ENCODE measurements around the gene PADI2. TPM values are rescaled to one million over a fixed set of nuclear protein-coding genes. Genes with fewer than 3 reads are reported as not detected.

PADI2 gene
- total and polyA plus RNA-seq, 2 of the 8 experiments (the other 6 are each of a cell fraction or from before 2014, with no cell fraction given): 1.6 to 7.5 TPM

DNA sequence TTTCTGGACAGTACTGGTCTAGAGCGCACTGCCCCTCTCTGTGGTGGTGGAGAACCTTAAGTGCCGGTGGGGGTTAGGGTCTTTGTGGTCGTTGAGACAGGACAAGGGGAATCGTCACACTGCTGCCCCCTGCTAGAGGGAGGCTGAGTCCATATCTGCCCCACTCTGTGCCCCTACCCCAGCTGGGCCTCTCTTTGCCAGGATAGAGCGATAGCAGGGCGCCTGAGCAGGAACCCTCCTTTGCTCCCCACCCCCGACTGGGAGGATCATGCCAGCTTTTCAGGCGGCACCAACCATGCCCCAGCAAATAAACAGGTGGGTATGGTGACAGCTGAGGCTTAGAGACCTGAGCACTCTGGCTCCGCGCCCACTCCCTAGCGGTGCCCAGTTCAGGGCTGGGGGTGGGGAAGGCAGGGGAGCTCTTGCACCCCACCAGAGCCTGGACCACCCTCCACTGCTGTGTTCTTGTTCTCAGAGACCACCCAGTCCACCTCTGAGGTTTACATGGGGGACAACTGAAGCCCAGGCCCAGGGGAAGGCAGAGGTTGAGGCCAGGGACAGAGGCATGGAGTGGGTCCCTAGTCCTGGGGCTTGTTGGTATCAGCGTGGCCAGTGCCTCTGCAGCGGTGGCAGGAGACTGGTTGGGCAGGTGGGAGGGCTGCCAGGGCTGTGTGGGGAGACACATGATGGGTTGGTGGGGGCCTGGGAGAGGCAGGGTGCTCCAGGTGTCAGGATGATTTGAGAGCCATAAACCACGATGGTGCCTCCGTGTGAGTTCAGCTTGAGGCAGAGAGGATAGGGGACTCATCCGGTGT, 1.6 kb downstream of the PADI2 start:
- H3K14ac ChIP-seq (ENCODE audit: insufficient read length): no peak overlapping the region
- H2BK20ac ChIP-seq (ENCODE audit: low read length): no peak overlapping the region
- H3K36me3 ChIP-seq (ENCODE audit: control insufficient read depth in 2 of 4, insufficient read depth in 4 of 4, low read length in 3 of 4): no peaks in the 10 kb centered on the region
- H3K9me3 ChIP-seq (ENCODE audit: insufficient read depth in 2 of 2, low read depth in 1 of 2, low read length in 1 of 2): no peaks in the 10 kb centered on the region
- FAIRE-seq (no peak), DNase-seq (ENCODE audit: low read depth in 1 of 2, low spot score in 2 of 2) (no peak)
- no peaks in the 10 kb centered on the region for H3K79me2 ChIP-seq (ENCODE audit: control insufficient read depth in 1 of 2, insufficient read depth in 2 of 2, low read length in 2 of 2)
- H3K56ac ChIP-seq (replicated peaks; ENCODE audit: insufficient read length, low read depth, low read length): no peak overlapping the region
- H3K4ac ChIP-seq (replicated peaks; ENCODE audit: insufficient read length, low read depth, low read length): no peak overlapping the region
- H3K18ac ChIP-seq (ENCODE audit: extremely low read depth, low read length): no peak overlapping the region
- H3K27ac ChIP-seq (ENCODE audit: low read depth, low read length): no peak overlapping the region
- H4K20me1 ChIP-seq (replicated peaks in 1 of 2; ENCODE audit: control insufficient read depth in 1 of 2, insufficient read depth in 2 of 2, low read length in 2 of 2): peaks cover 0 to 6% of the 10 kb centered on the region in 2 experiments
- TF ChIP-seq YY1 (IDR thresholded peaks at IDR 0.05; ENCODE audit: low read depth, low read length) (no peak), SUZ12 (IDR thresholded peaks at IDR 0.05; ENCODE audit: low read length) (no peak), TAF1 (IDR thresholded peaks at IDR 0.05; ENCODE audit: low read depth, low read length) (no peak), CHD2 (IDR thresholded peaks at IDR 0.05; ENCODE audit: low read length) (no peak), CBX5 (IDR thresholded peaks at IDR 0.05; ENCODE audit: low read depth, low read length) (no peak), HDAC2 (IDR thresholded peaks at IDR 0.05; ENCODE audit: borderline replicate concordance in 1 of 2, low read depth in 2 of 2, low read length in 2 of 2) (no peak)
- TF ChIP-seq, protein P1, sequence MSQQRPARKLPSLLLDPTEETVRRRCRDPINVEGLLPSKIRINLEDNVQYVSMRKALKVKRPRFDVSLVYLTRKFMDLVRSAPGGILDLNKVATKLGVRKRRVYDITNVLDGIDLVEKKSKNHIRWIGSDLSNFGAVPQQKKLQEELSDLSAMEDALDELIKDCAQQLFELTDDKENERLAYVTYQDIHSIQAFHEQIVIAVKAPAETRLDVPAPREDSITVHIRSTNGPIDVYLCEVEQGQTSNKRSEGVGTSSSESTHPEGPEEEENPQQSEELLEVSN (IDR thresholded peaks at IDR 0.05): no peak
- H4K5ac ChIP-seq (ENCODE audit: insufficient read length, low read depth, low read length): no peak overlapping the region
- no peak overlapping the region for H2BK120ac ChIP-seq (replicated peaks; ENCODE audit: low read depth, low read length)
- H2AK5ac ChIP-seq (ENCODE audit: low read depth, low read length): no peak overlapping the region
- peaks cover 16% of the 10 kb centered on the region; the same call in 1 of the 2 replicates for H3K23me2 ChIP-seq (ENCODE audit: low read depth, low read length)
- peaks cover 0 to 17% (median 5%) of the 10 kb centered on the region in 4 experiments; a peak in 5 of 7 replicates for H3K4me1 ChIP-seq (replicated peaks in 1 of 4; ENCODE audit: control insufficient read depth in 3 of 4, insufficient read depth in 4 of 4, low read length in 3 of 4)
- H2BK12ac ChIP-seq (ENCODE audit: low read depth, low read length): 0 out of 2 replicates have a peak overlapping the region, but pooled peaks have one; percentile 39
- 0 out of 8 replicates have a peak overlapping the region, but pooled peaks of 1 of the 4 experiments have one; percentile 75 for H3K4me3 ChIP-seq (ENCODE audit: extremely low read depth in 1 of 4, insufficient read depth in 2 of 4, low read depth in 3 of 4, low read length in 4 of 4)
- CTCF ChIA-PET (ENCODE audit: partially characterized antibody): interaction anchor here (0.6 to 21.2 kb wide), 7 partner anchors 54 to 1278 kb away, joined by 3 to 339 read pairs (median 4); no protein-coding TSS in a partner anchor
- H3K4me2 ChIP-seq (ENCODE audit: insufficient read depth in 1 of 2, low read depth in 2 of 2, low read length in 2 of 2): peak overlapping the region in 1 of 2 experiments; percentile 98; a peak in 1 of 4 replicates
- H2AFZ ChIP-seq (ENCODE audit: low read length): no peak overlapping the region
- H2BK5ac ChIP-seq (ENCODE audit: low read depth, low read length): no peak overlapping the region
- WGBS, 2 experiments (ENCODE audit: extremely low coverage in 1 of 2, insufficient coverage in 1 of 2, insufficient read length in 1 of 2, insufficient replicate concordance in 2 of 2, low coverage in 1 of 2, low lambda C conversion rate in 2 of 2, missing lambda C conversion rate in 1 of 2): 79% methylated on average over 16 of the region's 16 CpGs; no CpG with 5 or more reads in 1 of the 2 experiments
- no peak overlapping the region for H4K91ac ChIP-seq (replicated peaks; ENCODE audit: insufficient read length, low read length)
- H4K8ac ChIP-seq (ENCODE audit: extremely low read depth, insufficient read depth, low read length): no peak overlapping the region
- POLR2A ChIA-PET (ENCODE audit: partially characterized antibody): no interaction called here
- H3K23ac ChIP-seq (ENCODE audit: insufficient read length): no peak overlapping the region
- no peak overlapping the region for H3K9ac ChIP-seq (replicated peaks in 1 of 4; ENCODE audit: extremely low read depth in 1 of 4, low read depth in 3 of 4, low read length in 3 of 4)
- H3K27me3 ChIP-seq (replicated peaks in 1 of 4; ENCODE audit: control insufficient read depth in 3 of 4, extremely low read depth in 1 of 4, insufficient read depth in 3 of 4, low read length in 3 of 4): peaks cover 16 to 29% (median 24%) of the 10 kb centered on the region in 4 experiments
- H2BK15ac ChIP-seq (ENCODE audit: low read length): no peak overlapping the region
- H3K79me1 ChIP-seq (ENCODE audit: low read depth, low read length): no peaks in the 10 kb centered on the region
